Testis (tissue), 3 donors: Measurements from ENCODE around the gene UBD. TPM values are rescaled to one million over a fixed set of nuclear protein-coding genes. Genes with fewer than 3 reads are reported as not detected.

Experiments used
- DNase-seq: peaks from one replicate; pipeline ENCODE4 v3.0.0-alpha.2; 2019
- H3K27ac ChIP-seq, 2 donors: fragments of 200-600 bp; sonication (generic); one replicate each; pipeline ENCODE4 v1.5.1; 2019
- H3K27me3 ChIP-seq: fragments of 200-600 bp; sonication (generic); one replicate; pipeline ENCODE4 v1.5.1; 2019
- H3K36me3 ChIP-seq: fragments of 200-600 bp; sonication (generic); one replicate; pipeline ENCODE4 v1.5.1; 2017; ENCODE audit warnings: low read depth; ENCODE audit errors: missing control alignments
- H3K4me1 ChIP-seq: fragments of 200-600 bp; sonication (generic); one replicate; pipeline ENCODE4 v1.5.1; 2019
- H3K4me3 ChIP-seq, 2 donors: fragments of 200-600 bp; sonication (generic); one replicate each; pipeline ENCODE4 v1.5.1; 2017 to 2019
- H3K9me3 ChIP-seq: fragments of 200-600 bp; sonication (generic); one replicate; pipeline ENCODE4 v1.5.1; 2017
- POLR2A ChIP-seq: fragments of 450-650 bp; IDR thresholded peaks from one replicate; pipeline ENCODE4 v1.6.1; 2017; ENCODE audit warnings: antibody characterized with exemption, mild to moderate bottlenecking, moderate library complexity
- WGBS, 2 donors: methylation state at CpG; one replicate each; pipeline ENCODE4 v1.1.5; 2018; 5-methylcytosine and 5-hydroxymethylcytosine counted together
- intact Hi-C: fragments of 100-400 bp; cut with DNase I; formaldehyde crosslinking; loops from one replicate; pipeline ENCODE4 v1.15.1; 2023; ENCODE audit warnings: low total_unique reads
- polyA plus RNA-seq: library from polyadenylated mRNA; stranded (reverse); fragments of 350-450 nt; fragmentation: Illumina TruSeq; extraction: RNeasy Lipid Tissue Mini Kit (QIAGEN cat#74804); gene quantifications from one replicate; pipeline ENCODE4 v1.2.3, GENCODE V29; 2014; ENCODE audit warnings: low read depth, low replicate concordance; ENCODE audit not compliant: insufficient read depth
- total RNA-seq, 2 donors: library from RNA; depleted of rRNA; stranded (reverse); fragments of >200 nt; gene quantifications; one replicate each; pipeline ENCODE4 v1.2.3, GENCODE V29; 2016
- TF ChIP-seq, protein P1 (sequence below), 3 experiments: fragments of 450-650 bp in 2 of 3; fragments of 200-600 bp in 1 of 3; sonication (generic) in 1 of 3; IDR thresholded peaks; one replicate each; pipeline ENCODE4 v1.5.1; 2016 to 2019; ENCODE audit warnings: antibody characterized with exemption in 3 of 3, mild to moderate bottlenecking in 2 of 3, moderate library complexity in 1 of 3

Gene UBD
- total and polyA plus RNA-seq, 3 donors from 2014 or later = 0.25 to 8.0 TPM; not detected in 1

- intact Hi-C loops = no loop called here
- DNase-seq = no peak
- H3K4me3 ChIP-seq = no peak overlapping the region
- no peaks in the 10 kb centered on the region for H3K4me1 ChIP-seq
- no peaks in the 10 kb centered on the region for H3K27me3 ChIP-seq
- no peaks in the 10 kb centered on the region for H3K9me3 ChIP-seq
- H3K36me3 ChIP-seq = no peaks in the 10 kb centered on the region
- WGBS, 2 donors = 71 to 72% methylated on average over 7 of the region's 7 CpGs
- H3K27ac ChIP-seq = no peak overlapping the region
- no peak for TF ChIP-seq POLR2A
Measured at GRCh38 chr6:29577544-29577943, 18.0 kb upstream of the UBD start.

- intact Hi-C loops = no loop called here
- no peak for DNase-seq
- Histone ChIP-seq H3K27ac (no peak overlapping the region), H3K36me3 (no peaks in the 10 kb centered on the region), H3K4me1 (no peaks in the 10 kb centered on the region), H3K9me3 (no peaks in the 10 kb centered on the region), H3K27me3 (no peaks in the 10 kb centered on the region), H3K4me3 (no peak overlapping the region)
- TF ChIP-seq, protein P1, sequence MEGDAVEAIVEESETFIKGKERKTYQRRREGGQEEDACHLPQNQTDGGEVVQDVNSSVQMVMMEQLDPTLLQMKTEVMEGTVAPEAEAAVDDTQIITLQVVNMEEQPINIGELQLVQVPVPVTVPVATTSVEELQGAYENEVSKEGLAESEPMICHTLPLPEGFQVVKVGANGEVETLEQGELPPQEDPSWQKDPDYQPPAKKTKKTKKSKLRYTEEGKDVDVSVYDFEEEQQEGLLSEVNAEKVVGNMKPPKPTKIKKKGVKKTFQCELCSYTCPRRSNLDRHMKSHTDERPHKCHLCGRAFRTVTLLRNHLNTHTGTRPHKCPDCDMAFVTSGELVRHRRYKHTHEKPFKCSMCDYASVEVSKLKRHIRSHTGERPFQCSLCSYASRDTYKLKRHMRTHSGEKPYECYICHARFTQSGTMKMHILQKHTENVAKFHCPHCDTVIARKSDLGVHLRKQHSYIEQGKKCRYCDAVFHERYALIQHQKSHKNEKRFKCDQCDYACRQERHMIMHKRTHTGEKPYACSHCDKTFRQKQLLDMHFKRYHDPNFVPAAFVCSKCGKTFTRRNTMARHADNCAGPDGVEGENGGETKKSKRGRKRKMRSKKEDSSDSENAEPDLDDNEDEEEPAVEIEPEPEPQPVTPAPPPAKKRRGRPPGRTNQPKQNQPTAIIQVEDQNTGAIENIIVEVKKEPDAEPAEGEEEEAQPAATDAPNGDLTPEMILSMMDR (IDR thresholded peaks at IDR 0.05) = no peak
- no peak for TF ChIP-seq POLR2A
Measured at GRCh38 chr6:29576056-29576455, 16.5 kb upstream of the UBD start.

DNA sequence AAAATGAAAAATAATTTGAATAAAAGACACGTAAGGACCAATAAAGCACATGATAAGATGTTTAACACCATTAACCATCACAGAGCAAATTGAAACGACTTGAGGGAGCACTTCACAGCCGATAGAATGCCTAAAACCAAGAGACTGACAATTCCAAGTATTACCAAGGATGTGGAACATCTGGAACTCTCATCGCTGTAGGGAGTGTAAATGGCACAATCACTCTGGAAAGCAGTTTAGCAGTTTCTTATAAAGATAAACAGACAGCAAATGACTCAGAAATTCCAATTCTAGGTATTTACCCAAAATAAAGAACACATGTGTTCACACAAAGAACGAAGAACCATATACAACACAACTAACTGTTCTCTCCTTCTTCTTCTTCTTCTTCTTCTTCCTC is 8.5 kb upstream of the UBD start:
- H3K36me3 ChIP-seq = no peaks in the 10 kb centered on the region
- no peak overlapping the region for H3K27ac ChIP-seq
- no peak for DNase-seq
- no peaks in the 10 kb centered on the region for H3K4me1 ChIP-seq
- H3K4me3 ChIP-seq = no peak overlapping the region
- intact Hi-C loops = no loop called here
- no peaks in the 10 kb centered on the region for H3K9me3 ChIP-seq
- WGBS, 2 donors = 64 to 67% methylated on average over 5 of the region's 5 CpGs
- TF ChIP-seq, protein P1 (IDR thresholded peaks at IDR 0.05) = no peak
- TF ChIP-seq POLR2A = no peak
- H3K27me3 ChIP-seq = no peaks in the 10 kb centered on the region

DNA sequence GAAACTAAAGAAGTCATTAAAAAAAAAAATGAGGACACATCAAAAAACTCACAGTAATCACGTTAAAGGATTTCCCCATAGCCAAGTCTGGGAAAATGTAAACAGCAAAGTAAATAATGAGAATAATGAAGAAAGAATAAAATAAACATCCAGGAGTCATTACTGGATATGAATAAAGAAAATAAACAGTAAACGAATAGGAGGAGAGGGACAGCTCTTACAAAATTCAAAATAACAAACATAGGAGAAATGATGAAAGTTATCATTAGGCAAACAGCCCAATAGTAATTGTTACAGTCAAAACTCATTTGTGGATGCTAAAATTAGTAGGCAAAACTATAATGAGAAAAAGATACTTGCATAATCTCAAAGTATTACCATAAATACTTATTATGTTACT is 8.0 kb upstream of the UBD start:
- Histone ChIP-seq H3K36me3 (no peaks in the 10 kb centered on the region), H3K9me3 (no peaks in the 10 kb centered on the region), H3K27me3 (no peaks in the 10 kb centered on the region), H3K27ac (no peak overlapping the region), H3K4me1 (no peaks in the 10 kb centered on the region), H3K4me3 (no peak overlapping the region)
- 53% methylated on average over 2 of the region's 2 CpGs for whole genome bisulfite sequencing, 2 donors
- no peak for DNase-seq
- intact Hi-C loops = no loop called here
- TF ChIP-seq, protein P1 (IDR thresholded peaks at IDR 0.05) = no peak
- no peak for TF ChIP-seq POLR2A

- no peak for DNase-seq
- TF ChIP-seq POLR2A = no peak
- TF ChIP-seq, protein P1 (IDR thresholded peaks at IDR 0.05) = no peak
- Histone ChIP-seq H3K27ac (no peak overlapping the region), H3K4me3 (no peak overlapping the region), H3K9me3 (no peaks in the 10 kb centered on the region), H3K27me3 (no peaks in the 10 kb centered on the region), H3K36me3 (no peaks in the 10 kb centered on the region), H3K4me1 (no peaks in the 10 kb centered on the region)
- intact Hi-C loops = no loop called here
- 77 to 81% methylated on average over 5 of the region's 5 CpGs for WGBS, 2 donors
Measured at GRCh38 chr6:29566856-29567255, 7.3 kb upstream of the UBD start.
